Right atrium auricular region (tissue), 2 donors: ENCODE results near the gene CCDC187. TPM values are rescaled to one million over a fixed set of nuclear protein-coding genes. Genes with fewer than 3 reads are reported as not detected.

Source experiments
- DNase-seq: peaks from one replicate; pipeline ENCODE4 v3.0.0-alpha.2; 2019; ENCODE audit warnings: low spot score
- H3K27ac ChIP-seq, 2 donors: fragments of 200-600 bp; sonication (generic); 1 replicate in 1 of 2; 2 replicates in 1 of 2; pipeline ENCODE4 v1.5.1; 2016 to 2019
- H3K27me3 ChIP-seq, 2 donors: fragments of 200-600 bp; sonication (generic); one replicate each; pipeline versions ENCODE4 v1.5.1 to v1.6.0; 2017 to 2019
- H3K36me3 ChIP-seq: fragments of 200-600 bp; sonication (generic); one replicate; pipeline ENCODE4 v1.5.1; 2016
- H3K4me1 ChIP-seq, 2 donors: fragments of 200-600 bp; sonication (generic); one replicate each; pipeline versions ENCODE4 v1.5.1 to v1.6.0; 2017 to 2019
- H3K4me3 ChIP-seq, 2 donors: fragments of 200-600 bp; sonication (generic); 1 replicate in 1 of 2; 2 replicates in 1 of 2; pipeline ENCODE4 v1.5.1; 2017 to 2019; ENCODE audit warnings: mild to moderate bottlenecking in 1 of 2, moderate library complexity in 1 of 2
- H3K9me3 ChIP-seq, 2 donors: fragments of 200-600 bp; sonication (generic); one replicate each; pipeline ENCODE4 v1.5.1; 2019
- CTCF ChIP-seq, 2 donors: fragments of 200-600 bp; sonication (generic); IDR thresholded peaks; one replicate each; pipeline ENCODE4 v1.5.1; 2019; ENCODE audit warnings: antibody characterized with exemption in 2 of 2
- total RNA-seq, 2 donors: library from RNA; depleted of rRNA; stranded (reverse); fragments of >200 nt; gene quantifications; one replicate each; pipeline ENCODE4 v1.1.0, GENCODE V29; 2016

The CCDC187 gene
- total RNA-seq, 2 donors from 2014 or later: not detected

GRCh38 chr9:136259517-136259813 lies 44.4 kb downstream of the CCDC187 start:
- DNase-seq: no peak
- H3K27me3 ChIP-seq: no peaks in the 10 kb centered on the region
- no peaks in the 10 kb centered on the region for H3K9me3 ChIP-seq
- no peaks in the 10 kb centered on the region for H3K36me3 ChIP-seq
- H3K4me3 ChIP-seq: no peak overlapping the region
- H3K27ac ChIP-seq: no peak overlapping the region
- TF ChIP-seq CTCF (IDR thresholded peaks at IDR 0.05): no peak
- peaks cover 0 to 7% of the 10 kb centered on the region in 2 donors for H3K4me1 ChIP-seq

- Histone ChIP-seq H3K4me3 (no peak overlapping the region), H3K27ac (no peak overlapping the region), H3K4me1 (peaks cover 0 to 7% of the 10 kb centered on the region in 2 donors), H3K27me3 (no peaks in the 10 kb centered on the region), H3K36me3 (no peaks in the 10 kb centered on the region), H3K9me3 (no peaks in the 10 kb centered on the region)
- no peak for DNase-seq
- TF ChIP-seq CTCF (IDR thresholded peaks at IDR 0.05): no peak
Observed at GRCh38 chr9:136258786-136259516, 44.9 kb downstream of the CCDC187 start.

- H3K9me3 ChIP-seq: no peaks in the 10 kb centered on the region
- no peaks in the 10 kb centered on the region for H3K27me3 ChIP-seq
- H3K27ac ChIP-seq: no peak overlapping the region
- H3K4me3 ChIP-seq: no peak overlapping the region
- no peak for DNase-seq
- TF ChIP-seq CTCF (IDR thresholded peaks at IDR 0.05): no peak
- no peaks in the 10 kb centered on the region for H3K36me3 ChIP-seq
- peaks cover 0 to 7% of the 10 kb centered on the region in 2 donors for H3K4me1 ChIP-seq
Observed at GRCh38 chr9:136258299-136258625, 45.6 kb downstream of the CCDC187 start.

GRCh38 chr9:136257381-136258298 lies 46.3 kb downstream of the CCDC187 start:
- no peak overlapping the region for H3K27ac ChIP-seq
- peaks cover 0 to 7% of the 10 kb centered on the region in 2 donors for H3K4me1 ChIP-seq
- H3K36me3 ChIP-seq: no peaks in the 10 kb centered on the region
- no peaks in the 10 kb centered on the region for H3K9me3 ChIP-seq
- TF ChIP-seq CTCF (IDR thresholded peaks at IDR 0.05): no peak
- DNase-seq: no peak
- no peak overlapping the region for H3K4me3 ChIP-seq
- H3K27me3 ChIP-seq: no peaks in the 10 kb centered on the region

- no peak for TF ChIP-seq CTCF (IDR thresholded peaks at IDR 0.05)
- no peaks in the 10 kb centered on the region for H3K27me3 ChIP-seq
- H3K4me1 ChIP-seq: peaks cover 0 to 7% of the 10 kb centered on the region in 2 donors
- H3K27ac ChIP-seq: no peak overlapping the region
- no peaks in the 10 kb centered on the region for H3K36me3 ChIP-seq
- no peaks in the 10 kb centered on the region for H3K9me3 ChIP-seq
- DNase-seq: no peak
- H3K4me3 ChIP-seq: no peak overlapping the region
Observed at GRCh38 chr9:136255896-136256890, 47.7 kb downstream of the CCDC187 start.
